Tibial nerve (tissue), 3 donors: ENCODE data around the gene YY1.

Source experiments
- POLR2A ChIP-seq, 2 donors: fragments of 450-650 bp; IDR thresholded peaks; one replicate each; pipeline ENCODE4 v1.6.1; 2017; ENCODE audit warnings: antibody characterized with exemption in 2 of 2, mild to moderate bottlenecking in 2 of 2, moderate library complexity in 2 of 2
- TF ChIP-seq, protein P1 (sequence below), 5 experiments: fragments of 200-600 bp in 3 of 5; fragments of 450-650 bp in 2 of 5; sonication (generic) in 3 of 5; IDR thresholded peaks; one replicate each; pipeline ENCODE4 v1.5.1; 2016 to 2019; ENCODE audit warnings: antibody characterized with exemption in 5 of 5, mild to moderate bottlenecking in 3 of 5, moderate library complexity in 2 of 5

DNA sequence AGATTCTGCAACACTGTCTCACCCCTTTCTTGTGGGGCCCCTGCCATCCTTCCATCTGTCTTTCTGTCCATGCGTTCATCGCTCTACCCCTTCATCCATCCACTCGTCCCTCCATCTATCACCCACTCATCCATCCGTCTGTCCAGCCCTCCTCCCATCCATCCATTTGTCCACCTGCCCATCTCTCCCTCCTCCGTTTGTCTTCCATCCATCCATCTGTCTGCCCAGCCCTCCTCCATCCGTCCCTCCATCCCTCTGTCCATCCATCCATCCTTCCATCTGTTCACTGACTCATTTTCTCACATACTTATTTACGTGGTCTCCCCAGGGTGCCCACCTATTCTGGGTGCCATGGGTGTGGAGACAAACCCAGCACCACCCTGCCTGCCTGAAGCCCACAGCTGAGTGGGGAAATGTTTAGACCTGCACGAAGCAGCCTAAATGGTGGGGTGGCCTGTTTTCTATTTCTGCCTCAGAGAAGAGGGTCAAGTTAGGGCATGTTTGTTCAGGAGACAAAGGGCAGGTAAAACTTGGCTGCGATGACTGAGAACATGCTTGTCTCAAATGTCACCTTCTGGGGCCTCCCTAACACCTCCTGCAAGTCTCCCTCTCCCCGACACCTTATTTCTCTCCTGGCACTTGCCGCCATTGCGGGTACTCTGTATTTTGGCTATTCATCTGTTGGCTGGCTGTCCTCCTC lies 81.4 kb downstream of the YY1 start:
- TF ChIP-seq, protein P1, sequence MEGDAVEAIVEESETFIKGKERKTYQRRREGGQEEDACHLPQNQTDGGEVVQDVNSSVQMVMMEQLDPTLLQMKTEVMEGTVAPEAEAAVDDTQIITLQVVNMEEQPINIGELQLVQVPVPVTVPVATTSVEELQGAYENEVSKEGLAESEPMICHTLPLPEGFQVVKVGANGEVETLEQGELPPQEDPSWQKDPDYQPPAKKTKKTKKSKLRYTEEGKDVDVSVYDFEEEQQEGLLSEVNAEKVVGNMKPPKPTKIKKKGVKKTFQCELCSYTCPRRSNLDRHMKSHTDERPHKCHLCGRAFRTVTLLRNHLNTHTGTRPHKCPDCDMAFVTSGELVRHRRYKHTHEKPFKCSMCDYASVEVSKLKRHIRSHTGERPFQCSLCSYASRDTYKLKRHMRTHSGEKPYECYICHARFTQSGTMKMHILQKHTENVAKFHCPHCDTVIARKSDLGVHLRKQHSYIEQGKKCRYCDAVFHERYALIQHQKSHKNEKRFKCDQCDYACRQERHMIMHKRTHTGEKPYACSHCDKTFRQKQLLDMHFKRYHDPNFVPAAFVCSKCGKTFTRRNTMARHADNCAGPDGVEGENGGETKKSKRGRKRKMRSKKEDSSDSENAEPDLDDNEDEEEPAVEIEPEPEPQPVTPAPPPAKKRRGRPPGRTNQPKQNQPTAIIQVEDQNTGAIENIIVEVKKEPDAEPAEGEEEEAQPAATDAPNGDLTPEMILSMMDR (IDR thresholded peaks at IDR 0.05) = no peak
- no peak for TF ChIP-seq POLR2A (IDR thresholded peaks at IDR 0.05)
